ENCODE data around the gene SERGEF.

DNA sequence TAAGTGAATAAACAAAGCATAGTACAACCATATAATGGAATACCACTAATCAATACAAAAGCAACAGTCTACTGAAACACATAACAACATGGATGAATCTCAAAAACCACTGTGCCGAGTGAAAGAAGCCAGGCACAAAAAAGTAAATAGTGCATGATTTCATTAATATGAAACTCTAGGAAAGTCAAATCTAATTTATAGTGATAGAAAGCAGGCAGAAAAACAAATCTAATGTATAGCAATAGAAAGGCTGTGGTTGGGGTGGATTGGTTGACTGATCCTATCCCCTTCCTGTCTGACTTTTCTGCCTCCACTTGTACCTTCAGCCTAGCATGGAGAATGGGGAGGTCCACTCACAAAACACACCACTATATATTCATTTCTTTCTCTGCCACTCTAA lies 115.4 kb downstream of the SERGEF start:
- TF ChIP-seq POLR2AphosphoS5 (IDR thresholded peaks at IDR 0.05) (no peak), CTCF (IDR thresholded peaks at IDR 0.05) (no peak)

Data from prostate gland (tissue), 2 donors.